ENCODE measurements around the gene PTTG2.
A peak's percentile ranks its signal among the peaks of the same experiment; 100 is the strongest.

Gene PTTG2

GRCh38 chr4:38007645-38008044 lies 47.4 kb downstream of the PTTG2 start:
- DNase-seq = no peak
- no peak for TF ChIP-seq CTCF (IDR thresholded peaks at IDR 0.05)
- Mint-ChIP-seq H3K4me3 (no peak overlapping the region), H3K27me3 (ENCODE audit: low read depth, poor library complexity) (no peaks in the 10 kb centered on the region), H3K27ac (peak overlapping the region; percentile 22), H3K36me3 (ENCODE audit: low read depth) (no peaks in the 10 kb centered on the region), H3K4me1 (peaks cover 58% of the 10 kb centered on the region), H3K9me3 (no peaks in the 10 kb centered on the region)

GRCh38 chr4:38008571-38009021 lies 48.4 kb downstream of the PTTG2 start:
- H3K27ac Mint-ChIP-seq = no peak overlapping the region
- no peaks in the 10 kb centered on the region for H3K36me3 Mint-ChIP-seq (ENCODE audit: low read depth)
- H3K9me3 Mint-ChIP-seq = no peaks in the 10 kb centered on the region
- no peak for DNase-seq
- TF ChIP-seq CTCF (IDR thresholded peaks at IDR 0.05) = no peak
- H3K27me3 Mint-ChIP-seq (ENCODE audit: low read depth, poor library complexity) = no peaks in the 10 kb centered on the region
- peaks cover 50% of the 10 kb centered on the region for H3K4me1 Mint-ChIP-seq
- no peak overlapping the region for H3K4me3 Mint-ChIP-seq

- H3K4me1 Mint-ChIP-seq = peaks cover 44% of the 10 kb centered on the region
- no peaks in the 10 kb centered on the region for H3K9me3 Mint-ChIP-seq
- no peaks in the 10 kb centered on the region for H3K27me3 Mint-ChIP-seq (ENCODE audit: low read depth, poor library complexity)
- no peak for DNase-seq
- TF ChIP-seq CTCF (IDR thresholded peaks at IDR 0.05) = no peak
- peaks cover 3% of the 10 kb centered on the region for H3K36me3 Mint-ChIP-seq (ENCODE audit: low read depth)
- no peak overlapping the region for H3K4me3 Mint-ChIP-seq
- no peak overlapping the region for H3K27ac Mint-ChIP-seq
Observed at GRCh38 chr4:38009421-38009820, 49.2 kb downstream of the PTTG2 start.

- no peaks in the 10 kb centered on the region for H3K27me3 Mint-ChIP-seq (ENCODE audit: low read depth, poor library complexity)
- no peak overlapping the region for H3K4me3 Mint-ChIP-seq
- no peak for TF ChIP-seq CTCF (IDR thresholded peaks at IDR 0.05)
- H3K27ac Mint-ChIP-seq = peak overlapping the region; percentile 49
- H3K9me3 Mint-ChIP-seq = no peaks in the 10 kb centered on the region
- peaks cover 8% of the 10 kb centered on the region for H3K36me3 Mint-ChIP-seq (ENCODE audit: low read depth)
- no peak for DNase-seq
- H3K4me1 Mint-ChIP-seq = peaks cover 39% of the 10 kb centered on the region
Observed at GRCh38 chr4:38009949-38010348, 49.8 kb downstream of the PTTG2 start.

All from nephron progenitor cell (in vitro differentiated cells).